Caco-2 (cell line): ENCODE results near the gene ZNHIT6. TPM values are rescaled to one million over a fixed set of nuclear protein-coding genes. Genes with fewer than 3 reads are reported as not detected.
A peak's percentile ranks its signal among the peaks of the same experiment; 100 is the strongest.

Source experiments
- BruUV-seq: library from RNA; stranded (reverse); fragments of 400-500 nt; replicated peaks from 2 replicates; lab custom pipeline; 2021; lab: Mats Ljungman, UMichigan
- CTCF ChIA-PET: fragments of 300-600 bp; sonication (Branson Sonifier 250); formaldehyde crosslinking; loops from one replicate; lab custom pipeline; 2022; ENCODE audit warnings: antibody characterized with exemption; lab: Charles Lee
- POLR2A ChIA-PET: fragments of 300-600 bp; sonication (Branson Sonifier 250); formaldehyde crosslinking; loops from one replicate; lab custom pipeline; 2022; ENCODE audit warnings: antibody characterized with exemption; lab: Charles Lee
- DNase-seq, 2 experiments: peaks; one replicate each; pipeline versions ENCODE4 v3.0.0 to v3.0.0-alpha.2; 2020 to 2022
- H3K27me3 ChIP-seq: replicated peaks from 2 replicates; pipeline ENCODE4 v1.6.0; 2011; ENCODE audit warnings: low read length; ENCODE audit not compliant: control insufficient read depth, insufficient read depth
- H3K36me3 ChIP-seq: 2 replicates; pipeline ENCODE4 v1.5.1; 2011; ENCODE audit warnings: low read length; ENCODE audit not compliant: control insufficient read depth, insufficient read depth
- H3K4me1 ChIP-seq: fragments of 250-450 bp; sonication (Bioruptor Pico); 2 replicates; pipeline ENCODE4 v1.5.1; 2020; ENCODE audit warnings: mild to moderate bottlenecking
- H3K4me3 ChIP-seq: 2 replicates; pipeline ENCODE4 v1.5.1; 2011; ENCODE audit warnings: low read depth, mild to moderate bottlenecking, control low read depth, low read length
- H3K9me3 ChIP-seq: fragments of 250-450 bp; sonication (Bioruptor Pico); 2 replicates; pipeline ENCODE4 v1.5.1; 2020; ENCODE audit warnings: mild to moderate bottlenecking, moderate library complexity
- H3K27ac Mint-ChIP-seq: one replicate; pipeline ENCODE4 v1.8.0; 2022; ENCODE audit warnings: mixed read lengths; ENCODE audit not compliant: unreplicated experiment
- H3K27me3 Mint-ChIP-seq: one replicate; pipeline ENCODE4 v1.8.0; 2022; ENCODE audit warnings: mixed read lengths; ENCODE audit not compliant: insufficient read depth, unreplicated experiment
- H3K36me3 Mint-ChIP-seq: one replicate; pipeline ENCODE4 v1.8.0; 2022; ENCODE audit warnings: mild to moderate bottlenecking, mixed read lengths; ENCODE audit not compliant: insufficient read depth, unreplicated experiment
- H3K4me1 Mint-ChIP-seq: one replicate; pipeline ENCODE4 v1.8.0; 2022; ENCODE audit warnings: low read depth, mixed read lengths; ENCODE audit not compliant: unreplicated experiment
- H3K4me3 Mint-ChIP-seq: one replicate; pipeline ENCODE4 v1.8.0; 2022; ENCODE audit warnings: mild to moderate bottlenecking, moderate library complexity, mixed read lengths; ENCODE audit not compliant: unreplicated experiment
- H3K9me3 Mint-ChIP-seq: one replicate; pipeline ENCODE4 v1.8.0; 2022; ENCODE audit warnings: mixed read lengths; ENCODE audit not compliant: unreplicated experiment
- intact Hi-C: fragments of 100-400 bp; cut with micrococcal nuclease; formaldehyde crosslinking; loops from one replicate; pipeline ENCODE4 v1.10.0; 2022; ENCODE audit not compliant: unreplicated experiment
- total RNA-seq: library from RNA; stranded (reverse); gene quantifications from 2 replicates; pipeline ENCODE4 v1.2.3, GENCODE V29; 2022
- TF ChIP-seq, protein P1 (sequence below), 2 experiments: fragments of 200-600 bp in 1 of 2; IDR thresholded peaks; 1 replicate in 1 of 2; 2 replicates in 1 of 2; pipeline versions ENCODE4 v1.5.1 to v1.8.0; 2011 to 2022; ENCODE audit warnings: antibody characterized with exemption in 1 of 2, control low read depth in 1 of 2, inconsistent platforms in 1 of 2, low read depth in 1 of 2, low read length in 1 of 2, mild to moderate bottlenecking in 1 of 2, moderate library complexity in 1 of 2; ENCODE audit not compliant: insufficient read depth in 1 of 2, severe bottlenecking in 1 of 2, unreplicated experiment in 1 of 2

Gene ZNHIT6
- total RNA-seq, 1 experiment from 2014 or later, result 16.1 TPM

GRCh38 chr1:85609976-85610375 lies 98.3 kb downstream of the ZNHIT6 start:
- Histone ChIP-seq H3K4me1 (peaks cover 73% of the 10 kb centered on the region), H3K36me3 (no peaks in the 10 kb centered on the region), H3K27me3 (no peaks in the 10 kb centered on the region), H3K9me3 (no peaks in the 10 kb centered on the region), H3K4me3 (no peak overlapping the region)
- no peaks in the 10 kb centered on the region for H3K9me3 Mint-ChIP-seq
- no peaks in the 10 kb centered on the region for H3K27me3 Mint-ChIP-seq
- H3K36me3 Mint-ChIP-seq, result peaks cover 12% of the 10 kb centered on the region
- BruUV-seq, result no TSS peak
- H3K27ac Mint-ChIP-seq, result peak overlapping the region; percentile 25
- H3K4me3 Mint-ChIP-seq, result no peak overlapping the region
- DNase-seq, result no peak
- ChIA-PET CTCF (no interaction called here), POLR2A (no interaction called here)
- intact Hi-C loops, result loop anchor here (5.0 kb wide), 1 partner anchor 97 kb away; the partner anchor contains the start of gene ZNHIT6
- H3K4me1 Mint-ChIP-seq, result peaks cover 72% of the 10 kb centered on the region
- TF ChIP-seq, protein P1, sequence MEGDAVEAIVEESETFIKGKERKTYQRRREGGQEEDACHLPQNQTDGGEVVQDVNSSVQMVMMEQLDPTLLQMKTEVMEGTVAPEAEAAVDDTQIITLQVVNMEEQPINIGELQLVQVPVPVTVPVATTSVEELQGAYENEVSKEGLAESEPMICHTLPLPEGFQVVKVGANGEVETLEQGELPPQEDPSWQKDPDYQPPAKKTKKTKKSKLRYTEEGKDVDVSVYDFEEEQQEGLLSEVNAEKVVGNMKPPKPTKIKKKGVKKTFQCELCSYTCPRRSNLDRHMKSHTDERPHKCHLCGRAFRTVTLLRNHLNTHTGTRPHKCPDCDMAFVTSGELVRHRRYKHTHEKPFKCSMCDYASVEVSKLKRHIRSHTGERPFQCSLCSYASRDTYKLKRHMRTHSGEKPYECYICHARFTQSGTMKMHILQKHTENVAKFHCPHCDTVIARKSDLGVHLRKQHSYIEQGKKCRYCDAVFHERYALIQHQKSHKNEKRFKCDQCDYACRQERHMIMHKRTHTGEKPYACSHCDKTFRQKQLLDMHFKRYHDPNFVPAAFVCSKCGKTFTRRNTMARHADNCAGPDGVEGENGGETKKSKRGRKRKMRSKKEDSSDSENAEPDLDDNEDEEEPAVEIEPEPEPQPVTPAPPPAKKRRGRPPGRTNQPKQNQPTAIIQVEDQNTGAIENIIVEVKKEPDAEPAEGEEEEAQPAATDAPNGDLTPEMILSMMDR (IDR thresholded peaks at IDR 0.05; ENCODE audit: insufficient read depth in 1 of 2, low read depth in 1 of 2, low read length in 1 of 2, severe bottlenecking in 1 of 2, unreplicated experiment in 1 of 2), result no peak

DNA sequence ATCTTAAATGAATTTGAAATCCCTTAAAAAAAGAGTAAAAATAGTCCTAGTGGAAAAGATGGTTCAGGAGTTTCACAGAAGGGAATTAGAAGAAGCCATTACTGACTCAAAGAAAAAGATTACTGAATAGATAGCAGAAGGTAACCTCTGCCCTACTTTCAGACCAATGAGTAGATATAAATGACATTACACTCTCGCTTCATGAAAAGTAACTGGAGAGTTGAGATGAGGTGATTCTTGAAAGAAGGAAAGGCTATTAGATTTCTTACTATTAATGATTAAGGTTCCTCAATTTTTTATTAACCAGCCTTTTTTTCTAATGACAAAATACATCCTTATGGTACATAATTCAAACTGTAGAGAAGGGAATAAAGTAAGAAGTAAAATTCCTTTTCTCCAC lies 99.4 kb downstream of the ZNHIT6 start:
- H3K4me1 ChIP-seq, result peaks cover 78% of the 10 kb centered on the region
- Mint-ChIP-seq H3K27me3 (no peaks in the 10 kb centered on the region), H3K36me3 (peaks cover 12% of the 10 kb centered on the region), H3K9me3 (no peaks in the 10 kb centered on the region), H3K4me1 (peaks cover 72% of the 10 kb centered on the region), H3K27ac (peak overlapping the region; percentile 47), H3K4me3 (no peak overlapping the region)
- intact Hi-C loops, result loop anchor here (5.0 kb wide), 1 partner anchor 98 kb away; the partner anchor contains the start of gene ZNHIT6
- TF ChIP-seq, protein P1 (IDR thresholded peaks at IDR 0.05; ENCODE audit: insufficient read depth in 1 of 2, low read depth in 1 of 2, low read length in 1 of 2, severe bottlenecking in 1 of 2, unreplicated experiment in 1 of 2), result no peak
- H3K27me3 ChIP-seq, result no peaks in the 10 kb centered on the region
- POLR2A ChIA-PET, result no interaction called here
- H3K36me3 ChIP-seq, result no peaks in the 10 kb centered on the region
- BruUV-seq, result no TSS peak
- DNase-seq, result no peak
- CTCF ChIA-PET, result no interaction called here
- no peaks in the 10 kb centered on the region for H3K9me3 ChIP-seq
- H3K4me3 ChIP-seq, result no peak overlapping the region

DNA sequence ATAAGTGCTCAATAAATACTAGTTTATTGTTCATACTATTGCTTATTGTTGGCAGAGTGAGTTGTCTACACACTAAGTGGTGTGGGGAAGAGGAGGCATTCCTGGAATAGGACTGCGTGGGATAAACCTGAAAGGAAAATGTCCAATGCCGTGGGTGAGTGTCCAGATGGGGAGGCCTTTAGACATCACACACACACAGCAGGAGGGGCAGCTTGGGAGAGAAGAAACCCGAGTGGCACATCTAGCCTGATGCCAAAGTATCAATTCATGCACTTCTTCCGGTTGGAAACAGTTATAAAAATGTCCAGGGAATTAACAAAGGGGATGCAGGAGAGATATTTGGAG lies 100.3 kb downstream of the ZNHIT6 start:
- ChIA-PET CTCF (interaction anchor here (1.1 kb wide), 1 partner anchor 85 kb away, joined by 3 read pairs; no protein-coding TSS in a partner anchor), POLR2A (interaction anchor here (0.7 to 1.9 kb wide), 4 partner anchors 24 to 100 kb away, joined by 4 to 15 read pairs (median 8); partner anchors contain the start of genes CCN1 and ZNHIT6)
- Histone ChIP-seq H3K36me3 (no peaks in the 10 kb centered on the region), H3K27me3 (no peaks in the 10 kb centered on the region), H3K4me1 (peaks cover 70% of the 10 kb centered on the region), H3K9me3 (no peaks in the 10 kb centered on the region), H3K4me3 (no peak overlapping the region)
- TF ChIP-seq, protein P1 (IDR thresholded peaks at IDR 0.05; ENCODE audit: insufficient read depth in 1 of 2, low read depth in 1 of 2, low read length in 1 of 2, severe bottlenecking in 1 of 2, unreplicated experiment in 1 of 2), result no peak
- TSS peak; percentile 90 for BruUV-seq
- intact Hi-C loops, result loop anchor here (1.0 to 5.0 kb wide), 3 partner anchors 26 to 279 kb away; partner anchors contain the start of gene ZNHIT6
- Mint-ChIP-seq H3K9me3 (no peaks in the 10 kb centered on the region), H3K36me3 (peaks cover 6% of the 10 kb centered on the region), H3K4me3 (no peak overlapping the region), H3K27me3 (no peaks in the 10 kb centered on the region), H3K27ac (peak overlapping the region; percentile 95), H3K4me1 (peaks cover 73% of the 10 kb centered on the region)
- no peak for DNase-seq
